Renal pelvis (tissue), 12 donors: ENCODE measurements around the gene SS18. TPM values are rescaled to one million over a fixed set of nuclear protein-coding genes. Genes with fewer than 3 reads are reported as not detected.
"Not testable (repeated sequence)": the region's sequence is repeated elsewhere in the genome, so short reads cannot be mapped to it uniquely, and the experiment has no call there.

Experiments
- DNase-seq: peaks from one replicate; pipeline ENCODE4 v3.0.0-alpha.2; 2013
- long read RNA-seq, 16 experiments: transcript quantifications; one replicate each; lab custom pipeline, GENCODE V29; 2026
- polyA plus RNA-seq, 3 donors: library from polyadenylated mRNA; unstranded; fragments of 120-200 nt; gene quantifications; one replicate each; pipeline ENCODE4 v1.2.1, GENCODE V29; 2013; ENCODE audit not compliant: insufficient read length in 3 of 3

SS18 gene
- 100 to 1,000 TPM in 2 of 3 donors, 10 to 100 TPM in 1; 81.4 to 111 (median 106) TPM for polyA plus RNA-seq
- long read RNA-seq, donor 1, transcript SS18-201 (10 exons, 1,836 nt): major isoform, 7 of 21 reads
- long read RNA-seq, donor 1, partial matches to known transcripts: 12 of 21 reads
- long read RNA-seq, donor 1, other reads (novel, unspliced or antisense): 0 of 21 reads
- long read RNA-seq, donor 2, transcript SS18-201 (10 exons, 1,836 nt): major isoform, 12 of 26 reads
- long read RNA-seq, donor 2, partial matches to known transcripts: 13 of 26 reads
- long read RNA-seq, donor 2, other reads (novel, unspliced or antisense): 0 of 26 reads
- long read RNA-seq, donor 3, transcript SS18-201 (10 exons, 1,836 nt): major isoform, 6 of 27 reads
- long read RNA-seq, donor 3, partial matches to known transcripts: 17 of 27 reads
- long read RNA-seq, donor 3, other reads (novel, unspliced or antisense): 0 of 27 reads
- long read RNA-seq, donor 4, transcript SS18-201 (10 exons, 1,836 nt): major isoform, 5 of 17 reads
- long read RNA-seq, donor 4, partial matches to known transcripts: 6 of 17 reads
- long read RNA-seq, donor 4, other reads (novel, unspliced or antisense): 0 of 17 reads
- long read RNA-seq, donor 5, partial matches to known transcripts: 14 of 15 reads
- long read RNA-seq, donor 5, other reads (novel, unspliced or antisense): 0 of 15 reads
- long read RNA-seq, donor 6, transcript SS18-201 (10 exons, 1,836 nt): major isoform, 8 of 26 reads
- long read RNA-seq, donor 6, partial matches to known transcripts: 11 of 26 reads
- long read RNA-seq, donor 6, other reads (novel, unspliced or antisense): 0 of 26 reads
- long read RNA-seq, donor 7, transcript SS18-201 (10 exons, 1,836 nt): minor isoform, 6 of 52 reads
- long read RNA-seq, donor 7, transcript SS18-217 (3 exons, 775 nt): major isoform, 8 of 52 reads
- long read RNA-seq, donor 7, partial matches to known transcripts: 33 of 52 reads
- long read RNA-seq, donor 7, other reads (novel, unspliced or antisense): 0 of 52 reads
- long read RNA-seq, donor 8, partial matches to known transcripts: 15 of 21 reads
- long read RNA-seq, donor 8, other reads (novel, unspliced or antisense): 0 of 21 reads
- long read RNA-seq, donor 9, transcript SS18-201 (10 exons, 1,836 nt): major isoform, 8 of 45 reads
- long read RNA-seq, donor 9, partial matches to known transcripts: 32 of 45 reads
- long read RNA-seq, donor 9, other reads (novel, unspliced or antisense): 0 of 45 reads
- long read RNA-seq, donor 10, transcript SS18-201 (10 exons, 1,836 nt): major isoform, 5 of 36 reads
- long read RNA-seq, donor 10, partial matches to known transcripts: 27 of 36 reads
- long read RNA-seq, donor 10, other reads (novel, unspliced or antisense): 0 of 36 reads
- long read RNA-seq, donor 11, partial matches to known transcripts: 33 of 41 reads
- long read RNA-seq, donor 11, other reads (novel, unspliced or antisense): 0 of 41 reads
- long read RNA-seq, donor 12, transcript SS18-201 (10 exons, 1,836 nt): major isoform, 17 of 46 reads
- long read RNA-seq, donor 12, transcript SS18-203 (11 exons, 3,414 nt): minor isoform, 7 of 46 reads
- long read RNA-seq, donor 12, partial matches to known transcripts: 19 of 46 reads
- long read RNA-seq, donor 12, other reads (novel, unspliced or antisense): 0 of 46 reads
- long read RNA-seq, donor 13, partial matches to known transcripts: 27 of 31 reads
- long read RNA-seq, donor 13, other reads (novel, unspliced or antisense): 0 of 31 reads
- long read RNA-seq, donor 14: 0 reads
- long read RNA-seq, donor 15: 0 reads
- long read RNA-seq, donor 16, transcript SS18-201 (10 exons, 1,836 nt): major isoform, 7 of 31 reads
- long read RNA-seq, donor 16, partial matches to known transcripts: 20 of 31 reads
- long read RNA-seq, donor 16, other reads (novel, unspliced or antisense): 0 of 31 reads

GRCh38 chr18:26090130-26091046, at the start of gene SS18:
TSS of gene SS18 (minus strand) at chr18:26090613. CDS start at chr18:26090569, 44 bp downstream.
- DNase-seq: peak; percentile 95

GRCh38 chr18:26135548-26135947, 45.1 kb upstream of the SS18 start:
- peak; percentile 67 for DNase-seq

GRCh38 chr18:26134107-26134506, 43.7 kb upstream of the SS18 start:
- DNase-seq: no peak

GRCh38 chr18:26133652-26134051, 43.2 kb upstream of the SS18 start, which contains the start of gene PSMA8:
TSS of gene PSMA8 (plus strand) at chr18:26133869. CDS start at chr18:26133966, 97 bp downstream.
- no peak for DNase-seq

GRCh38 chr18:26128192-26128591, 37.8 kb upstream of the SS18 start:
- DNase-seq: not testable (repeated sequence)

GRCh38 chr18:26127786-26128185, 37.4 kb upstream of the SS18 start:
- DNase-seq: no peak

- not testable (repeated sequence) for DNase-seq
Observed at GRCh38 chr18:26121994-26122393, 31.6 kb upstream of the SS18 start.

GRCh38 chr18:26121476-26121875, 31.1 kb upstream of the SS18 start:
- no peak for DNase-seq

- DNase-seq: no peak
Observed at GRCh38 chr18:26119246-26119645, 28.8 kb upstream of the SS18 start.

- DNase-seq: no peak
Observed at GRCh38 chr18:26104035-26104434, 13.6 kb upstream of the SS18 start.

GRCh38 chr18:26103579-26103978, 13.2 kb upstream of the SS18 start:
- no peak for DNase-seq

GRCh38 chr18:26097563-26097962, 7.2 kb upstream of the SS18 start:
- DNase-seq: no peak

- no peak for DNase-seq
Observed at GRCh38 chr18:26096852-26097251, 6.4 kb upstream of the SS18 start.

GRCh38 chr18:26091047-26091630, 726 bp upstream of the SS18 start:
- DNase-seq: peak; percentile 9

GRCh38 chr18:26089293-26090129, 902 bp downstream of the SS18 start:
- DNase-seq: peak; percentile 14

- DNase-seq: no peak
Observed at GRCh38 chr18:26088487-26088886, 1.9 kb downstream of the SS18 start.

- DNase-seq: no peak
Observed at GRCh38 chr18:26086959-26087358, 3.5 kb downstream of the SS18 start.

GRCh38 chr18:26085056-26085455, 5.4 kb downstream of the SS18 start:
- no peak for DNase-seq
